GM19468 (cell line): Measurements from ENCODE around the gene KCND1.
"Not testable (repeated sequence)": the region's sequence is repeated elsewhere in the genome, so short reads cannot be mapped to it uniquely, and the experiment has no call there.

Experiments
- ATAC-seq: cut with Tn5 transposase; IDR thresholded peaks from one replicate; pipeline ENCODE4 v1.9.1; 2021; ENCODE audit warnings: mild to moderate bottlenecking, moderate library complexity, moderate number of reproducible peaks; ENCODE audit not compliant: unreplicated experiment; ENCODE audit errors: extremely low read depth

Gene KCND1

DNA sequence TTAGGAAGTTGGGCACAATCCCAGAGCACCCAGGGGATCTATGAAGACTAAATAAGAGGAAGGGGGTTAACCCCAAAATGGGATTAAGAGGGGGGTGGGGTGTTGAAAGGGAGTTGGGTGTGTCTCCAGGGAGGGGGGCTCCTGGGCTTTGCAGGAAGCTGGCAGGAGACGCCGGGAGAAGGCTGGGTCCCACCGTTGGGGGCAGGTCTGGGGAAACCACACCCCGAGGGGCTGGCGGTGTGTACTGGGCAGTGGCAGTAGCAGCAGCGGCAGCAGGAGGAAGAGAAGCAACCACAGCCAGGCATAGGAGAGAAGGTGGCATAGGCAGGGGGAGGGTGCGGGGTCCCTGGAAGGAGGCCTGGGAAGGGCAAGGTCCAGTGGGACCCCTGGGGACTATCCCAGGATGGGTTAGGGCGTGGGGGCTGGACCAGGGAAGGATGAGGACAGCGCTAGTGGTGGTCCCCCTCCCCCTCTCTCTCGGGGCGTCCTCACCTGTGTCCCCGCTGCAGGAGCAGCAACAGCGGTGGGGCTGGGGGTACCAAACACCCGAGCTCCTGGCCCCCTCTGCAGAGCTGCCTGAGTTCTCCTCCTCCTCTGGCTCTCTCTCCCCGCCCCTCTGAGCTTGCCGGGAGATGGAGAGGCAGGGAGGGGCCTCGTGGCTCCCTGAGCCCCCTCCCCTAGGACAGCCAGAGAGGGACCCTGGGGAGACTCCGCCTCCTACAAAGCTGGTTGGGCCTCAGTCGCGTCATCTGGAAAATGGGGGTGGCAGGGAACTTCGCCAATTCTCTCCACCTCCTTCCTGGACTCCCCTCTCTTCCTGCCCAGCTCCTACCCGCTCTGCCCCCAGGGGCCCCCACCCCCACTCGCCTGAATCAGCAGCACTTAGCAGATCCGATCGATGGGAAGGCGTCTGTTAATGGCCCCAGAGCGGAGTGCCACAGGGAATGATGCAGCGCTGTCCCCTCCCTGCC, at the start of gene KCND1:
TSS of gene KCND1 (minus strand) at position 596 of the 971 bp plus-strand sequence. CDS start 1,573 bp downstream, outside the sequence.
- no peak for ATAC-seq

- no peak for ATAC-seq
Measured at GRCh38 chrX:49019599-49020249, 48.1 kb upstream of the KCND1 start.

DNA sequence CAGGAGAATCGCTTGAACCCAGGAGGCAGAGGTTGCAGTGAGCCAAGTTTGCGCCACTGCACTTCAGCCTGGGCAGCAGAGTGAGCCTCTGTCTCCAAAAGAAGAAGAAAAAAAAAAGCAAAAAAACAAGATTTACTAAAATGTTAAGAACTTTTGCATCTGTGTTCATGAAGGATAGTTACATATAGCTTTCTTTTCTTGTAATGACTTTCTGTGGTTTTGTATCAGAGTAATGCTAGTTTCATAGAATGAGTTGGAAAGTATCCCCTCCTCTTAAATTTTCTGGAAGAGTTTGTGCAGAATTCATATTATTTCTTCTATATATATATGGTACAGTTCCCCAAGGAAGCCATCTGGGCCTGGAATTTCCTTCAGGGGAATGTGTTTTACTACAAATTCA, 47.4 kb upstream of the KCND1 start:
- no peak for ATAC-seq

DNA sequence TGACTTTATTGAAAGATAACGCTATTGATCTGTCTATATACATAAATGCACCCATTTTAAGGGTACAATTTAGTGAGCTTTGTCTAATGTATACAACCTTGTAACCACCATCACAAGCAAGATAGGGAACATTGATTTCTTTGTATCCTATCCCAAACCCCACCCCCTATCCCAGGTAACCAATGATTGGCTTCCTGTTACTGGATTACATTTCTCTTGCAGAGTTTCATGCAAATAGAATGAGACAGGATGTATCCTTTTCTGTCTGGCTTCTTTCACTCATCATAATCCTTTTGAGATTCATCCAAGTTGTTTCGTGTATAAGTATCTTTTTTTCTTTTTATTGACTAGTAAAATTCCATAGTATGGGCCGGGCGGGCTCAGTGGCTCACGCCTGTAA, 32.1 kb upstream of the KCND1 start:
- ATAC-seq, result no peak

DNA sequence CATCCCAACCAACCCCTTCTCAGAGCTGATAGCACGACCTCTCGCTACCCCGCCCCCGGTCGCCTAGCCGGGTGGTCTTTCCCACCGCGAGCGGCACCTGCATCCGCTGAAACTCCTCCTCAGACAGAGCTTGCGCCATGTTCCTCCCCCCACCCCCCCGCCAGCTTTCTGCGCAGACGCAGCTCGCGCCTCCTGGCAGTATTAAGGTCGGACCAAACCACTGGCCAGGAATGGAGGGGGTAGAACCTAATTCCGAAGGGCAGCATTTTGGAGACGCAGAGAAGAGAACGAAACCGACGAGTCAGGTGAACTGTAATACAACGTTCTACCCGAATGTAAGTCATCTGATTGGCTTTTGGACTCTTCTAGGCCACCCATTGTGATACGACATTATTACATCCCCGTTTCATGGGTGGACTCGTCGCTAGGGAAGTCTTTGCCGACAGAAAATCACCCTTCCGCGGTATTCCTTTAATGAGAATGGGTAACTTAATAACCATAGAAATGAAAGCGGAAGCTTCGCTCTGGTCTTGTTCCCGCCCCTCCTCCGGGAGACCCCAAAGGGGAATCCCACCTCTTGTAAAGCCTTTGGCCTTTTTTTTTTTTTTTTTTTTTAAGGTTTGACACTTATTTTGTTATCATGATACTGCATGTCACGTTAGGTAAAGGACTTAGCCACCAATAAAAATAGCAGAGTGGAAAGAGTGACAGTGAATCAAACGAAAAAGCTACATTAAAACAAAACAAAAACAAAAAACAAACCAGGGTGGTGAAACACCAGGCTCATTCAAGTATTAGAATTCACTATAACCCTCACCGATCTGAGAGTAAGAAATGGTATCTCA, 30.7 kb upstream of the KCND1 start, which contains the start of gene GRIPAP1:
TSS of gene GRIPAP1 (minus strand) at position 174 of the 845 bp plus-strand sequence. CDS start at position 139, 35 bp downstream.
- ATAC-seq, result peak; percentile 60

- no peak for ATAC-seq
Measured at GRCh38 chrX:49001521-49002090, 30.0 kb upstream of the KCND1 start.

GRCh38 chrX:49000636-49001035, 29.0 kb upstream of the KCND1 start:
- no peak for ATAC-seq

DNA sequence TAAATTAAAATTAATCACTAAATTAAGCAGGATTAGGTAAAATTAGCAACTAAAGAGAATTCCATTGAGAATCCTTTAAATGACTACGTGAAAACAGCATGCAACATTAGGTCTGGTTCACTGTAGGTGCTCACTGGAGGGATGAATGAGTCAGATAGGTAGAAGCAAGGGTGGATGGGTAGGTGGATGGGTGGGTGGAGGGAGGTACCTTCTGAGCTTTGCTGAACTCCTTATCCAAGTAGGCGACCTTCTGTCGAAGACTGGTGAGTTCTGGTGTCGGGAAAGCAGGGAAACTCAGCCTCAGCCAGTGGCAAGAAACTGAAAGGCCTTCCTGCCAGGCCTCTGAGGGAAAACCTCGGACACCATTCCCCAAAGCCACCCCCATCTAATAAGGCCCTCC, 27.4 kb upstream of the KCND1 start:
- no peak for ATAC-seq

DNA sequence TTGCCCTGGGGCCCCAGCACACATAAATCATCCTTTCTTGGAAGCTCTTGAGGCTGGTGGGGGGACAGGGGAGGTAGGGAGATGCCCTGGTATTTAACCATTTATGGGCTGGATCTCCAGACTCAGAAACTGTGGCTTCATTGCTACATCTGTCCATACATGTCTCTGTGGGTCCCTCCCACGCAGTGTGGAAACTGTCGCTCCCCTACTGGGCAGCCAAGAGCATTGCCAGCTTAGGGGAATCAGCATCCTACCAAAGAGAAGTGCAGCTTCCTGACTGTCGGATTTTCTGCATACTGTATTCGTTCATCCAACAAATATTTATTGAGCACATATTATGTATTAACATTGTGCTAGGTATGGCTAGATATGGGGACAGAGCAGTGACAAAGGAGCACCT, 26.7 kb upstream of the KCND1 start:
- no peak for ATAC-seq

GRCh38 chrX:48997865-48998264, 26.2 kb upstream of the KCND1 start:
- no peak for ATAC-seq

- ATAC-seq, result no peak
Measured at GRCh38 chrX:48997455-48997854, 25.8 kb upstream of the KCND1 start.

GRCh38 chrX:48996969-48997368, 25.3 kb upstream of the KCND1 start:
- ATAC-seq, result no peak

- ATAC-seq, result no peak
Measured at GRCh38 chrX:48992341-48992740, 20.7 kb upstream of the KCND1 start.

- no peak for ATAC-seq
Measured at GRCh38 chrX:48989483-48989882, 17.8 kb upstream of the KCND1 start.

- no peak for ATAC-seq
Measured at GRCh38 chrX:48983896-48984295, 12.3 kb upstream of the KCND1 start.

DNA sequence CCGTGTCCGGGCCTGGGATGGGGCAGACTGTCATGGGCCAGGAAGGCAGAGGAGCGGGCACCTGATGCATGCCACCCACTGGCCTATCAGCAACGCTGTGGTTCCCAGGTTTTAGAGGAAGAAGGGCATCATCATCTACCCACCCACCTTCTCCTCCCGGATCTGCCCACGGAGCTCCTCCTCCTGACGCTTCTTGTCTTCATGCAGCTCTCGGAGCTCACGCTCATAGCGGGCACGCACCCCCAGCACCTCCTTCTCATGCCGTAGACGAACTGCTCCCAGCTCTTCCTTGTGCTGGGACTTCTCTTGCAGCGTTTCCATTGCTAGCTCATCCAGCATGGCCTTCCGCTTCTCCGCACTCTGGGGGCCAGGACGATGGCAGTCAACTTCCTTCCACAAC, 11.4 kb upstream of the KCND1 start:
- ATAC-seq, result no peak

GRCh38 chrX:48981178-48981577, 9.5 kb upstream of the KCND1 start:
- no peak for ATAC-seq

GRCh38 chrX:48980341-48980740, 8.7 kb upstream of the KCND1 start:
- not testable (repeated sequence) for ATAC-seq

DNA sequence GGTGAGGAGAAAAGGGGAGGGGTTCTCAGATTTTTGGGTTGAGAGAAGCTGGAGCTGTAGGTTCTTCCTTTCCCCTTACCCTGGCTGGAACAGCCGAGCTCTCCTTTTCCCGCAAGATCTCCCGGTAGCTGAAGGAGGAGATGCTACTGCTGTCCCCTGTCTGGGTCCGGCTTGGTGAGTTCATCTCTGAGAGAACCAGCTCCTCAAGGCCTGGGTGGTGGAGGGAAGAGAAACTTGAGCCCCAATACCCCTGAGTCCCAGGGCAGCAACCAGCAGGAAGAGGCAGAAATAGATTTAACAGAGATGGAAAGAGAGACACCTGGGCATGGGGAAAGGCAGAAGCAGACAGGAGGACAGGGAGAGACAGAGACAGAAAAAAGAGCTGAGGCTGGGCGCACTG, 6.6 kb upstream of the KCND1 start:
- ATAC-seq, result no peak

- no peak for ATAC-seq
Measured at GRCh38 chrX:48976086-48976485, 4.4 kb upstream of the KCND1 start.
